Femur (tissue), 1 donor: ENCODE measurements around the gene COL4A4.

Source experiments
- DNase-seq: peaks from one replicate; pipeline ENCODE4 v3.0.0-alpha.2; 2017

The COL4A4 gene

DNA sequence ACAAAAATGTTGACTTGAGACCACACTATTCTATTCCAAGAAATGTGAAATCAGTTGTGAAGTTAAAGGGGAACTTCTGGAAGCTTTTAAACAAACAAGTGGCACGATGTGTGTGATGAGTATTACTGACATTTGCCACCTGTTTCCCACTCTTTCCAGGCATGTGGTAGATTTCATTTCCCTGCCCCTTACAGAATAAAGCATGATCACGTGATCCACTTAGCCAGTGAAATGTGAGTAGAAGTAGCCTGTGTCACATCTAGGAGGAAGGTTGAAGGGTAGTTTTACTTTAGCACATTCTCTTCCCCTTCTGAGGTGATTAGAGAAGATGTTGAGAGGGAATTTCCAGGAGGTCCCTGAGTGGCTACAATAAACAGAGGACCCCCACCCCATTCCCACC is 3.8 kb downstream of the COL4A4 start:
- no peak for DNase-seq

DNA sequence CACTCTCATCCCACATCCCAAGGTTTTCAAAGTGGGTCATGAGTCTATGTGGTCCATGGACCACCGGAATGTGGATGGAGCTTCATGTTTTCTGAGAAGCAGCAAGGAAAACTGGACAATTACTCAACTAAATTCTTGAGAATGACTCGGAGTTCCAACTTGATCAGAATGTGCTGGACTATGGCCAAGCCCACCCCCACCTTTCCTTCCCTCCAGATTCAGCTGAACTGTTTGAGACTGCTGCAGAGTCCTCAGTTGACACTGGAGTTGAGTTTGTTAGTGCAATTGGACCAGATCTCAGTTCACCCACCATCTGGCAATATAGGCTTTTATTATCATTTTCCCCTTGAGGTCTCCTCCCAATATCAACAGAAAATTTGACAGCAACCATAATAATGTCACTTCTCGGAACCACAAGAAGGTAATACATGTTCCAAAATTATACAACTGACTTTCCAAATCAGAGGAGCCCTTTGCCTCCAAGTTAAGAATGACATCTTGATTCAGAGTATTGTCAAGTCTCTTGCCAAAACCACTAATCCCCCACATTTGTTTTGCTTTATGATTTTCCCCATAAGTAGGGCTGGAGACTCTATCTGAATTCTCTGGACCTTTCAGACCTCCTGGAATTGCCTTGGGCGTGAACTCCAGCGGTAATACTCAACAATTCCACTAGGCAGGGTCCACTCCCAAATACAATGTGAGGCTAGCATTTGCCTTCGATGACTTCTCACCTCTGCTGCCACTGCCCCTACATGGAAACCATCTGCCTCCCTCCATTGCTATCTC is 8.8 kb downstream of the COL4A4 start:
- DNase-seq = no peak

DNA sequence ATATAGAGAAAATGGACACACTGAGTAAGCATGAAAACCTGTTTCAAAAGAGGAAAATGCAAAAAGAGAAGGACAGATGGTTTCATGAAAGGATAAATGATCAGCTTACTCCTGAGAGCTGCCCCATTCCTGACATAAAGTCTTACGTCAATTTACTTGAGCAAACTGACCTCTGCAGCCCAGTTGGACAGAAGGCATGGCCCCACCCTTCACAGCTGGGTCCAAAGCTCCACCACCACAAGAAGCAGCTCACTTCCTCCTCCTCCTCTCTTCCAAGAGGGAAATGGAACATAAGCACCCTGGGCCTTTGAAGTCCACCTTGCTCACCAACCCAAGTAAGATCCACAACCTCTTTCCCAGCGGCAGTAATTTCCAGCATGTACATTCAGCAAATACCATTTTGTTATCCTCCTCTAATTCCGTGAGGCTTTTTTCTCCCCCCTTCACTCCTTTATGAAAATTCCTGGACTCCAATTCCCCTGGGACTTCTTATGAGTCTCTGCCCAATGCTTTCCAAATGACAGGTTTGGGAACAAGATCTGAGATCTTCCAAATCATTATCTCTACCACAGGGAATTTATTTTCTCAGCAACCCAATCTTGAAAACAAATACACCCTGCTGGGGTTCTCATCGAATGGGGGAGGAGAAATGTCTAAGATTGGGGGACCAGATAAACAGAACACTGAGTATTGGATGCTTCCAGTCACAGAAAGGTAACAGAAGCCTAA is 10.1 kb downstream of the COL4A4 start:
- DNase-seq = no peak

DNA sequence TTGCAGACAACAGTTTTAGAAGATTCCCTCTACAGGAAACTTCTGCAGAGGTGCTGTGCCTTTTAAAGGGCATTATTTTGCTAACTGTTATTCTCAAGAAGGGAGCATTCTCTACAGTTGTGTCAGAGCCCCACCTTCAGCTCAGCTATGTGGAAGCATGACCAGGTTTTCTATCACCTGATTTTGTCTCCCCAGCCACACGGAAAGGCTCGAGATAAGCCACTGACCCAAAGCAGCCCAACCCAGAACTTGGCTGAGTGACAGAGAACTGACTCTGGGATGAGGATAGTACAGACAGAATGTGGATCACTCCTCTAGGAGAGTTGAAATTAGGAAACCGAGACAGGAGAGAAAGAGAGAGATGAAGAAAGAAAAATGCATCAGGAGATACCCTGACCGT is 10.7 kb downstream of the COL4A4 start:
- no peak for DNase-seq

DNA sequence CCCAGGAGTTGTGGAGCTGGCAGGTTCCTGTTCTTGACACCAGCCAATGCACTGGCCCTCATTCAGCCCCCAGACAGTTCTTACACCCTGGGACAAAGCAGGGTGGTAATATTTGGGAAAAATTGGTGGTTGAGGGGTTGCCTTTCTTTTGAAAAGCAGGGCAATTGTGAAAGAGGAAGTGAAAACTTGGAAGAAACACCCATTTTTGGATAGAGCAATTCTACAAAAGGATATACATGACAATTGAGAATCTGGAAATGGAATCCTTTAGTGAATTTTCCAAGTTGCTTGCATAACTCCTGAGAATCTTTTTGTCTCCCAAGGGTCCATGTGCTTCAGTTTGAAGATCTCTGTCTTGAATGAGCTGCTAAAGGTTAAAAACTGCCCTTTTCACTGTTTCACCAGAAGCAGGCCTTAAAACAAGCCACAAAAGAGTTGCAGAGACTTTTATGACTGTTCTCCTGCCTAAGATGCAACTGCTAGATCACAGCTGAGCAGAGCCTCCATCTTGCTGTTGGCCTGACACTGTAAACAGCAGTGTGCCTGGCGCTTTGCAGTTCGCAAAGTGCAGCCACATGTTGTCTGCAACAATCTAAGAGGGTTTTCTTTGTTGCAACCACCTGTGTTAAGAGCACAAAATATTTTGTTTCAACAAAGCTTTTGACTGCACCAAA is 11.8 kb downstream of the COL4A4 start:
- DNase-seq = no peak

DNA sequence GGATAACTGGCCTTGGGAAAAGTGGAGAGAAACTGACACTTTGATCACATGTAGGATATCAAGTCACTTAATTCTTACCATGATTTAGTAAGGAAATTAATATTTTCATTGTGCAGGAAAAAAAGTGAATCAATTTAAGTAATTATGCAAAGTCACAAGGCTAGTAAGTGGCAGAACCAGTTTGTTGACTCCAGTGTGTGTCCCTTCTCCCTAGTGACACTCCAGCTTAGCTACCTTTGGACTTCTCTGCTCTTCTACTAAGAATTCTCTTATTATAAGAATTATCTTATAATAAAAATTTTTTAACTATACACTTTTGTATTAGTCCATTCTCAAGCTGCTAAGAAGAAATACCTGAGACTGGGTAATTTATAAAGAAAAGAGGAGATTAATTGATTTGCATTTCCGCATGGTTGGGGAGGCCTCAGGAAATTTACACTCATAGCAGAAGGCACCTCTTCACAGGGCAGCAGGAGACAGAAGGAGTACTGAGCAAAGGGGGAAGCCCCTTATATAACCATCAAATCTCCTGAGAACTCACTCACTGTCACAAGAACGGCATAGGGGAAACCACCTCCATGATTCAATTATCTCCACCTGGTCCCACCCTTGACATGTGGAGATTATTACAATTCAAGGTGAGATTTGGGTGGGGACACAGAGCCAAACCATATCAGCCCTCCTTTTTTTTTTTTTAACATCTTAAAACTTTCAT is 13.6 kb downstream of the COL4A4 start:
- DNase-seq = no peak

DNA sequence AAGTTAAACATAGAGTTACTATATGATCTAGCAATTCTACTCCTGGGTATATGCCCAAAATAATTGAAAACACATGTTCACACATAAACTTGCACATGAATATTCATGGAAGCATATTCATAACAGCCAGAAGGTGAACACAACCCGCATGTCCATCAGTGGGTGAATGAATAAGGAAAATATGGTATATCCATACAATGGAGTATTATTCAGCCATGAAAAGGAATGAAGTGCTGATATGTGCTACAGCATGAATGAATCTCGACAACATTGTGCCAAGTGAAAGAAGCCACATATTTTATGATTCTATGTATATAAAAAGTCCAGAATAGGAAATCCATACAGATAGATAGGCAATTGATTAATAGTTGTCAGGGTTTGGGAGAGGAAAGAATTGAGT is 15.9 kb downstream of the COL4A4 start:
- no peak for DNase-seq

DNA sequence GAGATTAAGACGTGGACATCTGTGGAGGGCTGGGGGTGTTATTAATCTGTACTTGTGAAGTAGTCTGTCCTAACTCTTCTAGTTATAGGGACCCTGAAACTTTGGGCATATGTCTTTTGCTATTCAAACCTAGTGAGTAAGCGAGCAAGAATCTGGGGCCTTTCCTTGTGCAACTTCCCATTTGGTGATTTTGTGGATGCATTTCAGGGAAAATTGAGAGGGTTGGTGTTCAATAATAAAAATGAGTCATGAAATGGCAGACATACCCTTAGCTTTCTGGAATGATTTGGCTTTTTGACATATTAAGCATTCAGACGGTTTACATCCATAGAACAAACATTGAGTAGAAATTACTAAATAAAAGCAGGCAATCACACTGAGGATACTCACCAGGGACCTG is 17.0 kb downstream of the COL4A4 start:
- DNase-seq = no peak

DNA sequence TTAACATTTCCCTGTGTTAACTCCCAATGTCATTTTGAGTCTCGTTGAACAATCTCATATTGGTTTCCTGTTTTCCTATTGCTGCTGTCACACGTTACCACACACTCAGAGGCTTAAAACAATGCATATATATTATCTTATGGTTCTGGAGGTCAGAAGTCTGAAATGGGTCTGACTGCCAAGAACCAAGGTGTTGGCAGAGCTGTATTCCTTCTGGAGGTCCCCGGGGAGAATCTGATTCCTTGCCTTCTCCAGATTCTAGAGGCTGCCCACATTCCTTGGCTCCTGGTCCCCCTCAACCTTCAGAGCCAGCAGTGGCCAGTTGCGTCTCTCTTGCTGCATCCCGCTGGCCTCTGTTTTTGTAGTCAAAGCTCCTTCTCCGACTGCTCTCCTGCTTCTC is 17.5 kb downstream of the COL4A4 start:
- no peak for DNase-seq

DNA sequence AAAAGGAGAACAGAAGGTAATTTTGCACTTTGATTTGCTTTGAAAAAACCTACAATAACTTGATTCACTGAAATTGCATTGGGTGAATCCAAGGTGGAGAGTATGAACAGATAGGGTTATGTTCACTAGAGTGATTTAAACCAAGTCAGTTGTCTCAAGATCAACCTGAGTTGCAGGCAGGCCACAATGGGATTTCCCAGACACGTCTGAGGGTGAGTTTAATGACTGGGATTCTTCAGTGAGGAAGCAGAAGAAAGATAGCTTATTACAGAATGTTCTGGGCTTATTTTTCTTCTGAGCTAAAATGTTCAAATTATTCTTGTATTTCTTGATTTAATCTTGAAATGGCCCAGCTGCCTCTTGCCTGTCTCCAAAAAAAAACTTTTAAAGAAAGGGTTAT is 20.1 kb downstream of the COL4A4 start:
- DNase-seq = no peak

DNA sequence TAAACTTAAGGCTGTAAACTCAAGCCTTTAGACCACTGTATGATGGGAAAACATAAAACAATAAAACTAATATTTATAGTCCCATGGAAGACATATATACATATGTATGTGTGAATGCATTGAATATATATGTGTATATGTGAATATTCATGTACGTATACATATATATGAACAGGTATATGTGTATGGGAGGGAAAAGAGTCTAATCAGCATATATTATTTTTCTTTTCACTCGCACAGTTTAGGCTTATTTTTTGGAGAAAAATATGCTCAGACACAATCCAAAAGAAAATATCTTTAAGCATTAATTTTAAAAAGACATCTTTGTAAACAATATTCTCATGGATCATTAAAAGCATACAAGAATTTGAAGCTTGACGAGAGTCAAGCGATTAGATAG is 22.7 kb downstream of the COL4A4 start:
- DNase-seq = no peak

DNA sequence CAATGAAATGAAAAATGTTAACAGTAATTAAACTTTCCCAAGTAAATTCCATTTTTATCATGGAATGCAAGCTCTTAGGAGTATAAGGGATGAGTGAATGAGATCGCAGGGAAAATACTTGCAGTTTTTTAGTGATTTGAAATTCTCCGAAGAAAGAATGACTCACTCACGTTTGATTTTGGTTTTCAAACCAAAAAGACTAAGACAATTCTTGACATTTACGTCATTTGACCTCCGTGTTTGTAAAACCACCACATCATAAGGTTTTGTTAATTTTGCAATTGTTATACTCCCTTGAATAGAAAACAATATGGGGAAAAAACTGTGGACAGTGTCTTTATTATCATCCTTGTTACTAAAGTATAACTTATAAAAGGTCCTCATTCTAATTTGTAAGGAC is 29.4 kb downstream of the COL4A4 start:
- DNase-seq = no peak

DNA sequence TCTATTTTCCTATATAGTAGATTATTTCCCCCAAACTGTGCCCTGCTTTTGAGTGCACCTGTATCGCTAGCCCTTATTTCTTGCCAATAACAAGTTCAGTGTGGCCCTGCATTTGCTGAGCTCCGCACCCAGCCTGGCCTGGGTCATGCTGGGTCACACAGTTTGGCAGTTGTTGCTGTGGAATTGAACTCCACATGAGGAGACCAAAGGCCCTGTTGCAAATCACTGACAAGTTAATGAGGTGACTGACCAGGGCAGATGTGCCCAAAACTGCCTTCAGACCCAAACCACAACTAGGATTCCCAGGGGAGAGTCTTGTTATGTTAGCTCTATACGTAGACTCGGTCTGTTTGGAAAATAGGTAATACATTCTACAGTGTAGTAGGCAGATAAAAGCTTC is 31.0 kb downstream of the COL4A4 start:
- no peak for DNase-seq

DNA sequence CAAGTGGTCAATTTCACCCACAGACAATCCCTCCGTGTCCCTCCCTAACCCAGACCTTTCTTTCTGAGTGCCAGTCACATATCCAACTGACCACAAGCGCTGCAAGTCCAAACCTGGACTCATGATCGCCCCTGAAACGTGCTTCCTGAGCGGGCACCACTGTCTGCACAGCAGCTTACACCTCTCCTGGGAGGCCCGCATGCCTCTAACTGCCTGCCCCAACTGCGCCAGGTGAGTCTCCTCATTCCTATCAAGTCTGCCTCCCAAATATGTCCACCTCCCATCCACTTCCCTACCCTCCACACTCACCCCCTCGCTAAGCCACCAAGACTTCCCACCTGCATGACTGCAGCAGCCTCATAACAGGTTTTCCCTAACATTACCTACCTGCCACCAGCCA is 33.4 kb downstream of the COL4A4 start:
- DNase-seq = no peak

DNA sequence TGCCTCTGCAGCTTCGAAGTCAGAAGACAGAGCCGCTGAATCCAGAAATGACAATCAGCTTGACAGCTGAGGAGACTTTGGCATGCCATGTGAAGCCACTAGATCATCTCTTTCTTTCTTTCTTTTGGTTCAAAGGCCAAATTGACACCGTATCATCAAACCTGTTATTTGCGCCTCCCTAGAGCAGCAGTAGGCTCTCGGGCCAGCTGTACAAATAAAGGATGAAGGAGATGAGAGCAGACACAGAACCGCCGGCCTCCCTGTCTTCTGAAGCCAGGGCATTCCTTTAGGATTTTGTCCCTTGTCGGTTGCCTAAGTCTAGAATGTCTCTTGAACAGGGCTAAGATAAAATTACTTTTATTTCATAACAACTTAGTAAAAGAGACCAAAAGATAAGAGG is 36.8 kb downstream of the COL4A4 start:
- no peak for DNase-seq

DNA sequence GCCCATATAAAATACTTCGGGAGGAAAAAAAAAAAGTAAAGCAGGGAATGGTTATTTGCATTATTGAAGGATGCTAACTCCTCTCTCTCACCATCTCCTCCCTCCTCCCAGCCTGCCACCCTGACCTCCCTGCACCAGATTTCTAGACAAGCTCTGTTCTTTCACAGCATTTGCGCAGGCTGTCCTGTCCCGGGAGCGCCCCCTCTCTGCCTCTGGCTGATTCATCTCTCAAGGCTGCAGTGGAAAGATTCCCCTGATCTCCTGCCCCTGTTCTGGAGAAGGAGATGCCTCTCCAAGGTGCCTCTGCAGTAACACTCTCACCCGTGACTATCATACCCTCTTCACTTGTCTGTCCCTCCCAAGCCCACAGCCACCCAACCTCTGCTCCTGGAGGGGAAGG is 38.5 kb downstream of the COL4A4 start:
- DNase-seq = no peak

DNA sequence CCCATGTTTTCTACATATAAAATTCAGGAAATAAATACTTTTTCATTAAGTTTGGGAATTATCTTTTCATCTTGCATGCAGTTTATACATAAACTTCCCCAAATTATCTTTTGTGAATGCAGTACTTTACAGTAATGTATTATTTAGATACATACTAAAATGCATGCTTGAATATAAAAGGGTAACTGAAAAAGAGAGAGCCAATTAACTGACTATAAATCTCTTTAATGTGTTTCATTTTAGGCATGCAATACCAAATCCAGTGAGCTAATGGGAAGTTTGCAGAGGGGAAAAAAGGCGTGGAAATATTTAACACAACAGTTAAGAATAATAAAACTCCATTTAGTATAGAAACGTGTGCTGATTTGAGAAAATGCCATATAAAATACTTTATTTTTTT is 39.2 kb downstream of the COL4A4 start:
- no peak for DNase-seq

DNA sequence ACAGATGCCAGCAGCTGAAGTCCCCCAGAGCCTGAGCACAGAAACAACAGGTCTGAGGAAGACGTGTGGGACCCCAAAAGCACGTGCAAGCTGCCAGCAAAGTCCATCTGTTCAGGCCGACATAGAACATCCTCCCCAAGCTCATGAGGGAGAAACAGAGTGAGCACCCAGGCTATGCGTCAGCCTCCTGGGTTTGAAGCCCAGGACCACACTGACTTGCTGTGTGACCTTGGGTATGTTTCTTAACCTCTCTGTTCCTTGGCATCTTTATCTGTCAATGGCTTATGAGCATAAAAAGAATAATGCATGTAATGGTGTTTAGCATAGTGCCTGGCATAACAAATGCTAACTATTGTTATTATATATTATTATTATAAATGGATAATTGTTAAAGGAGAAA is 40.3 kb downstream of the COL4A4 start:
- DNase-seq = no peak

DNA sequence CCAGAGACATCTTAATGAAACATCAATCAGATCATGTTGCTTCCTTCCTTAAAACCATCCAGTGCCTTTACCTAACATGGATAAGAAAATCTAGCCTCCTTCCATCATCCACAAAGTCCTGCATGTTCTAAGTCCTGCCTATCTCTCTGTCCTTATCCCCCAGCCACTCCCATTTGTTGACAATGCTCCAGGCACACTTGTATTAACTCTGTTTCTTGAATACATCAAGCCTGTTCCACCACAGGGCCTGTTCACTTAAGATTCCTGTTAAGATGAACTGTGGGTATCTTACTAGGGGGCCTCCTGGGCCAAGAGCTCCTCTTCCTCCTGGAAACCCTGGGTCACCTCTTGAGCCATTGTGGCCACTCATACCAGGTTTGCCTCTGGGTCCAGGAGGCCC is 45.7 kb downstream of the COL4A4 start:
- no peak for DNase-seq

DNA sequence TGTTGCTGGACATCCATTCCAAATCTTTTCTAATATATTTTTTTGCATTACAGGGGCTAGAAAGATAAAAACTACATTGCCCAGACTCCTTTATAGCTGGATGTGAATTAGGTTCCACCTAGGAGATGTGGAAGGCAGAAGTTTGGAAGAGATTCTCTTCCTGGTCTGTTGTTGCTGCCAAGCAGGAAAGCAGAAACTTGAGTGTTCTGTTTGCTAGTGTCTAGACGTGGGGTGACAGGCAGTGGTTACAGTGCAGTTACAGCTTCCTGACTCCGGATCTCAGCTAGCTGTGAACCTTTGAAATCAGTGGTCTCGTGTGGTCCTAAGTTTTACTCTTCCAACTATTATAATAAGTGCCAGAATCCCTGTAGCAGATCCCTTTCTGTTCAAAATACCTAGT is 46.2 kb downstream of the COL4A4 start:
- DNase-seq = no peak

DNA sequence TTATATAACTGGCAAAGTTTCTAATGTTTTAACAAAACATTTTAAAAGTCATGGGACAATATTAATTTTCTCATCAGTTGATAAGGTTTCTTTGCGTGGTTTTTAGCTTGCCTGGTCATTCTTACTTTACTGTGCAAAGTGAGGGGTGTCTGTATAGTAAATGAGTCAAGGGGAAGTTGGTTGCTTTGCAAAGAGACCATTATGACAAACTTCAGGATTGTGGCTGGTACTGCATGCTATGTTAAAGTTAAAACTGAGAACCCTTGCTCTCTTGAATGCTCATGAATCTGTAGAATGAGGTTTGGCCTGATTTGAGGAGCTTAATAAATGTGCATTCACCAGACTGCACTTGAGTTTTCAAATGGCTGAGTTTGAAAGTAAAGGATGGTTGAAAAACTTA is 47.0 kb downstream of the COL4A4 start:
- no peak for DNase-seq

DNA sequence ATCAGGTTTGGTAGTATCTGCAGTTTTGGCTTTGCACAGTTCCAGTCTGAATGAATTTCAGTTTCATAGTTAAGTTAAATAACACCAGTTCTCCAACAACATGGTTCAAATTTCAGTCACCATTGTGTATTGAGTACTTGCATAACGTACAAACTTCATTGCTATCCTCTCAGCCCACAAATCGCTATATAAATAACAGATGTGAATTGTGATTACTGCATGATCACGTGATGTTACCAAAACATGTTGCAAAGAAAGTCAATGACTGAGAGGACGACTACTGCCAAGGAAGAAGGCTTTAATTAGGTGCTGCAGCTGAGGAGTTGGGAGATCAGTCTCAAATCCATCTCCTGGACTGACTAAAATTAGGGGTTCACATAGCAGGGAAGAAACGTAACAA is 48.2 kb downstream of the COL4A4 start:
- DNase-seq = no peak
